NCI-H2029 treated with DMSO at 0.1 percent for 48 hours (cell line): Measurements from ENCODE around the gene SLC24A3.

Experiments
- DNase-seq: peaks from one replicate; lab custom pipeline; 2025; lab: John Stamatoyannopoulos, UW

The SLC24A3 gene

DNA sequence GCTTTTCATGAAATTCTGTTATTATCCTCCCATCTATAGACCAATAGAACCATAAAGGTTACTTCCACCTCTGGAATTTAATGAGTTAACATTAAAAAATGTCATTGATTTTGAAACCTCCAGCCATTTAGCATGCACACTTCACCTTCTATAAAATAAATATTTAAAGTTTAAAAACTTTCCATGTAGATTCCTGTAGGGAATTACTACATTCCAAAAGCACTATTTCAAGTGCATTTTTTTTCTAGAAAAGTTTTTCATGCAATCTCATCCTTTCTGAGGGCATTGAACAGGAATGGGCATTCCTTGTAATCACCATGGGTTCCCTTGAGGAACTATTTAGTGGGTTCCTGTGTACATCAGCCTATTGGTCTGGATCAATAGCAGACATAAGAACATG, 291.8 kb downstream of the SLC24A3 start:
- no peak for DNase-seq

GRCh38 chr20:19506021-19506420, 293.6 kb downstream of the SLC24A3 start:
- DNase-seq, result no peak

GRCh38 chr20:19508449-19508848, 296.0 kb downstream of the SLC24A3 start:
- no peak for DNase-seq

- DNase-seq, result no peak
Observed at GRCh38 chr20:19510611-19511010, 298.2 kb downstream of the SLC24A3 start.

- no peak for DNase-seq
Observed at GRCh38 chr20:19511931-19512330, 299.5 kb downstream of the SLC24A3 start.

DNA sequence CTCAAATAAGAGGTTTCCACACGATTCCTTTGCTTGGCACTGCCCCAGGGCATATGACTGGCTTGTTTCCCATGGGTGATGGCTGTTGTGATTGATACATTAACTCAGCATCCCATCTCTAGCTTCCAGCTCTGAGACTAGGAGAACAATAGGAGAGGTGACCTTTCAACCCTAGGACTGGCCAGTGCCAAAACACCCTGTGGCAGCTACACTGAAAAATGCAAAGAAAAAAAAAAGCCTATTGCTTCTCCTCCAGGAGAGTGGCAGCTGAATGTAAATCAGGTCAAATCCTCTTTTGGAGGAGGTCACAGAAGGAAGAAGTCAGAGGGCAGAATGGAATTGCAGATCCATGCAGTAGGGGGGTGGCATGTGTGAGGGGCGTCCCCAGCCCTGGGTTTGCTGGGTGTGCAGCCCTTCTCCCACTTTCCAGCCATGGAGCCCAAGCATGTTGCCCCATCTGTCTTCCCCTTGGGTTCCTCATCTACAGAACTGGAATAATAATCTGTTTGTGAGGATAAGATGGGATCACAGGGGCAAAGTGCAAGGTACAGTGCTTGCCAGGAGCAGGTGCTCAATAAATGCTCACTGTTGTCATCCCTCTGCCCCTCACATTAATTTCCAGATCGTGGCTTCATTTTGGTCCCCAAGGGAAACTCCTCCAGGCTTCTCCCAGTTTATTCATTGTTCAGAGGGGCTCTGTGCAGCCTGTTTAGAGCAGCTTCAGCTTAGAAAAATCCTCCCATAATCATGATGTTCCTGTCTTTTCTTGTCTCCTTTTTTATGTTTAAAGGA, 300.6 kb downstream of the SLC24A3 start:
- DNase-seq, result no peak

DNA sequence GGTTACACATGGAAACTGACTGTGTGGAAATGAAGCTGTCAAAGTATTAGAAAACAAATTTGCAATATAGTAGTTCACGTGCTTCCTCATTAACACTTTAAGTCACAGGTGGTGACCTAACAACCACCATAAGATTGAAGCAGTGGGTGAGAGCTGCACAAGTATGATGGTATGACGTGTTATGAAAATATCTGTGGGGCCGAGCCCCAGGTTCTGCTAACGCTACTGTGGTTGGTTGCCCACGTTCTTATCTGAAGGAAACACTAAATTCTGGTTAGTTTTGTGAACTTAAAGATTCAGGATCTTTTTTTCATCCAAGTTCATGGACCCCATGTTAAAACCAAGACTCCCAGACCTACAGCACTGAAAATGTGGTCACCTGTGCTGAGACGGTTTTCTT, 302.6 kb downstream of the SLC24A3 start:
- DNase-seq, result no peak

DNA sequence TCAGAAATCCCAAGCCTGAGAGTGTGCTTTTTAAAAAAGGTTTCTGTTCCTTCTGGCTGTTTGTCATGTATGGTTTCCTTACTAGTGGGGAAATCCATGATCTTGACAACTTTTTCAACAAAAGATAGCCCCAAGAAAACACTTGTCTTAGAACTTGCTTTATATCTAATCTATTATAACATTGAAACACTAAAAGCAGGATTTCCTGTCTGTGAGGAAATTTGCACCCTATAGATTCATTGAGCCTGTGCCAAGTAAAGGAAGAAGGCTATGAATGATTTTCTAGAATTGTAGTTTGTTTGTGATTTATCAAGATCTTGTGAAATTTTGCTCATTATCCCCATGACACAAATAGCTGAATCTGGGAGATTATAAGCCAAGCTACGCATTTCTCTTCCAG, 307.0 kb downstream of the SLC24A3 start:
- no peak for DNase-seq

- DNase-seq, result no peak
Observed at GRCh38 chr20:19520261-19520660, 307.8 kb downstream of the SLC24A3 start.

- no peak for DNase-seq
Observed at GRCh38 chr20:19522071-19522801, 309.8 kb downstream of the SLC24A3 start.

GRCh38 chr20:19522836-19523590, 310.6 kb downstream of the SLC24A3 start:
- DNase-seq, result no peak

DNA sequence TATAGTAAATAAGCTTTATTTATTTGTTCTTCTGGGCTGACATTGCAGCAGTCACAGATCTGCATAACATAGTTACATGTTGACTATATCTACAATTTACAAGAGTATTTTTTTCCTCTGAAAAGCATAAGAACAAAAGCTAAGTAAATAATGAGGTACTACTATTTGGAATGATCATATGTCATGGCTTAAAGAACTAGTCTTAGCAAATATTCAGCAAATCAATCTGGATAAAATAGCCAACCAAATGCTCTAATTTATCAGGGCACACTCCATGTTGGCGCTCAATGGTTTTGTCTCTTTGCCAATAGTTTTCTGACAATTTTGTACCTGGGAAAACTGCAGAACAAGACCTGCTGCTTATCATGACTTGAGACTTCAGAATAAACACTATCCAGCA, 312.2 kb downstream of the SLC24A3 start:
- peak; percentile 10 for DNase-seq

DNA sequence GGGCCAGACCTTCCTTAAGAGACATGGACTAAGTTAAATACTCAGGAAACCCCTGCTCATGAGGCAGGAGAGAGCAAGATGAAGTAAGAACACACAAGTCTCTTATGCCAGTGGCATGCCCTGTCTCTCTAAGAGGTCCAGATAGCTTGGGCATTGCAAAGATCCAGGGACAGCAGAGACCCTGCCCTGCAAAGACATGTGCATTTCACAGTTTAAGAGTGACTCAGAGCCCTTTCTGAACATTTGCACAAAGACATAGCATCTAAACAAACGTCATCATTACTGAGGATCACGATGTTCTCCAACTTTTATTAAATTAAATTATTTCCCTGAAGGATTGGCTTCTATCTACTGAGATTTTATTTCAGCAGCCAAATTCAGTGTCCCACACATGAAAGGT, 315.1 kb downstream of the SLC24A3 start:
- DNase-seq, result no peak

DNA sequence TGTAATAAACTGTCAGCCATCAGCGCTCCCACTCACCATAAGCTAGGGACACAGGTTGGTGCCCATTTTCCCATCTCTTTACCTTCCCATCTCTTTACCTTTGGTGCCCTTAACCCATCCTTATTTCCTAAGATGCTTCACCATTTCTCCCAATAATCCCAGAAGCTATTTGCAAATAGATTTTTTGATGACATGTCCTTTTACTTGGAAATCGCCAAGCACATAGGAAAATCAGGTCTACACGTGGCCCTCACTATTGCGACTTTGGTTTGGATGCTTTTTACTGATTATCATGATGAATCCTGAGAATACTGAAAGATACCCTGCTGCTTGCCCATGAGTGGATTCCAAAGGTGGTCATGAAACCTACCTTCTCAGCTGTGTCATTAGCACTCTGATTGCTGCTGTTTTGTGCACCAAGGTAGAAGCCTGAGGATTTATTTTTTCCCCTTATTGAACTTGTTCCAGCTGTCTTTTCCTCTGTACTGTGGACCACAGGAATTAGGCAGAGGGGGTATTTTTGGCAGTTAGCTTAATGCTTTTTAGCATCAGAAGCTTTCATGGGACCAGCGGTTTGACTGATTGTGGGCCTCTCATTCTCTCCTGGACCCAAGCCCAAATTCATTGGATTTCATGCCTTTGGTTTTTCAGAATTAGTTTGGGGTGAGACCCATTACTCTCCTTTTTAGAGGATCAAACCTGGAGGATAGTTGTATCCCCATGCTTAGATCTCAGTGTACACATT, 316.0 kb downstream of the SLC24A3 start:
- no peak for DNase-seq

- DNase-seq, result no peak
Observed at GRCh38 chr20:19530006-19530405, 317.6 kb downstream of the SLC24A3 start.

- DNase-seq, result no peak
Observed at GRCh38 chr20:19531446-19531845, 319.0 kb downstream of the SLC24A3 start.

DNA sequence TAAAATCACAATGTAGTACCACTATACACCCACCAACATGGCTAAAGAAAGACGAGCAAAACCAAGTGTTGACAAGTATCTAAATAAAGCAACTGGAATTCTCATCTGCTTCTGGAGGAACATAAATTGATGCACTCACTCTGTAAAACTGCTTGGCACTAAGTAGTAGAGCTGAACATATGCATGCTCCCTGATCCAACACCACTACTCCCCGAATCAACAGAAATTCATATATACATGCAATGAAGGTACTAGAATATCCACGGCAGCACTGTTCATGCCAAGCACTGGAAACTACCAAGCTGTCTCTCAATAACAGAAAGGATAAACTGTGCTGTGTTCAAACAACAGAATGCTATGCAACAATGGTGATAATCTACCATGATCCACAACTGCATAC, 326.1 kb downstream of the SLC24A3 start:
- no peak for DNase-seq

GRCh38 chr20:19539191-19539590, 326.7 kb downstream of the SLC24A3 start:
- DNase-seq, result no peak

DNA sequence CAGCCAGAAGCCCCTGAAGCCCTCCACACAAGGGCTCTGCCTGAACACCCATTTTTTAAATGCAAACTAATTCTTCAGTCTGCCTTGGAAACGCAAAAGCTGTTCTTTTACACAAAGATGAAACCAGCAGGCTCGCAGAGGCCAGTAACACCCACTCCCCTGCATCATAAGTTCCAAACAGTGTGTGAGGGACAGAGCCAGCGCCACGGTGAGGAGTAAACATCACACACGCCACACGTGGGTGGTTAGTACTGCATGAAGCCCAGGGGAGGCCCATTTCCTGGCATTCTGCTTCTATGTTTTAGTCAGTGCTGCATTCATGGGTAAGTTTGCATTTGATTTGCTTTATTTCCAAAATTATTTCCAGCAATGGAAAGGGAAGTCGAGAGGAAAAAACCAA, 327.9 kb downstream of the SLC24A3 start:
- no peak for DNase-seq

DNA sequence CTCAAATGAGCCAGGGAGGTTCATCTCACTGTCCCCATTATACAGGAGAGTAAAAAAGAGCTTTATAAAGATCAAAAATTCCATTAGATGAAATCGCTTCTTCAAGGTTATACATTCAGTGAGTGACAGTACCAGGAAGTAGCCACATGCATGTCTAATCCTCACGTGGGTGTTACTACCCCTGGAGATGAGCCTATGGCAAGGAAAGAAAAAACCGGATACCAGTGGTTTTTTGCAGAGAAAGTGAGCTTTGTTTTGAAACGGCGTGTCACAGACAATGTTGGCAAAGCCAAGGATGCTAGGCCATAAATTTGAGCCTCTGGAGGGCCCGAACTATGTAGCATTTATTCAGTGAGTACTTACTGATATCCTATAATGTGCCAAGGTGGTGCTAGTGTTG, 330.7 kb downstream of the SLC24A3 start:
- no peak for DNase-seq

GRCh38 chr20:19544684-19545083, 332.2 kb downstream of the SLC24A3 start:
- DNase-seq, result no peak

- no peak for DNase-seq
Observed at GRCh38 chr20:19546648-19547047, 334.2 kb downstream of the SLC24A3 start.
